NCI-H748 (cell line): ENCODE data around the gene CEACAM8.
"Not testable (repeated sequence)": the region's sequence is repeated elsewhere in the genome, so short reads cannot be mapped to it uniquely, and the experiment has no call there.

Experiments
- DNase-seq: peaks from one replicate; lab custom pipeline; 2025; ENCODE audit not compliant: unreplicated experiment; lab: John Stamatoyannopoulos, UW

Gene CEACAM8

DNA sequence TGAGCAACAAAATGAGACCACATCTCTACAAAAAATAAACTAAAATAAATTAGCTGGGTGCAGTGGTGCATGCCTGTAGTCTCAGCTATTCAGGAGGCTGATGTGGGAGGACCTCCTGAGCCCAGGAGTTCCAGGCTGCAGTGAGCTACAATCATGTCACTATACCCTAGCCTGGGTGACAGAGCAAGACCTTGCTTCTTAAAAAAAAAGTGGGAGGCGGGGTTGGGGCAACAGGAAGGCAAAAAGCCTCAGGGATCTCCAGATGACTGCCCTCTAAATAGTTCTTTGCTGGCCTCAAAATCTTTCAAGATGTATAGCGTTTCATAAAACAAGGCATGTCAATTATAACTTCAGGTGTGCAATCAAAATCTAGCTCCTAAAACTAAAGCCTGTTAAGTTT lies 18.5 kb downstream of the CEACAM8 start:
- no peak for DNase-seq

GRCh38 chr19:42573642-42574041 lies 21.1 kb downstream of the CEACAM8 start:
- no peak for DNase-seq

- no peak for DNase-seq
These were observed 23.6 kb downstream of the CEACAM8 start for GRCh38 chr19:42571116-42571515.

GRCh38 chr19:42569193-42569592 lies 25.5 kb downstream of the CEACAM8 start:
- DNase-seq = no peak

DNA sequence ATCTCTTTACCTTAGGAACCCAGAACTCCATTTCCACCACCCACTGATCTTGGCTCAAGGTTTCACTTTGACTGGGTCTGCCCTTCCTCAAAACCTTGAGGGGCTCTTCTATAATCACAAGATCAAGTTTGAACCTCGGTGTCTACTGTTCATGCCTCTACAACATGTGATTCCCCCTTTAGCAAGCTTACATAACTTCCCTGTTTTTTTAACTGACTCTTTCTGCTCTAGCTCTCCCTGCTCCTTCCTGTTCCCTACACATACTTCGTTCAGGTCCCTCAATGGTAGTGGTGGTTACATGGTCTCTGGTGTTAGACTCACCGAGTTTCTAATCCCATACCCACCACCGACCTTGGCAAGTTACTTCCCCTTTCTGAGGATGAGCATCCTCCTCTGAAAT lies 26.7 kb downstream of the CEACAM8 start:
- no peak for DNase-seq

GRCh38 chr19:42567567-42567966 lies 27.2 kb downstream of the CEACAM8 start:
- no peak for DNase-seq

- peak; percentile 69 for DNase-seq
These were observed 31.1 kb downstream of the CEACAM8 start for GRCh38 chr19:42563352-42564210.

DNA sequence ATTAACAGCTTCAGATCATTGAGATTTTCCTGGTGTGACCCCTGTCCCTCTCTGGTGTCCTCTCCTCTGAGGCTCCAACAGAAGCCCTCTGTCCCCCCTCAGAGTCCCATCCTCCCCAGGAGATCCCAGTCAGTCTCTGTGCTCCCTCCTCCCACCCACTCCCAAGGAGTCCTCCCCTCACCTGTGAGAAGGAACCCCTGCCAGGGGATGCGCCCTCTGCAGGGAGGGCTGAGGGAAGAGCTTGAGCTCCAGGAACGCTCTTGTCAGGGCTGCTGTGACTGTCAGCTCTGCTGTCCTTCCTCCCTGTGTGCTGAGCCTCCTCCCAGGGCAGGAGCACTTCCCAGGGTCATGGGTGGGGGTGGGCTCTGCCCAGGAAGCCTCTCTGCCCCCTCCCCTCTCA lies 33.2 kb downstream of the CEACAM8 start:
- no peak for DNase-seq

DNA sequence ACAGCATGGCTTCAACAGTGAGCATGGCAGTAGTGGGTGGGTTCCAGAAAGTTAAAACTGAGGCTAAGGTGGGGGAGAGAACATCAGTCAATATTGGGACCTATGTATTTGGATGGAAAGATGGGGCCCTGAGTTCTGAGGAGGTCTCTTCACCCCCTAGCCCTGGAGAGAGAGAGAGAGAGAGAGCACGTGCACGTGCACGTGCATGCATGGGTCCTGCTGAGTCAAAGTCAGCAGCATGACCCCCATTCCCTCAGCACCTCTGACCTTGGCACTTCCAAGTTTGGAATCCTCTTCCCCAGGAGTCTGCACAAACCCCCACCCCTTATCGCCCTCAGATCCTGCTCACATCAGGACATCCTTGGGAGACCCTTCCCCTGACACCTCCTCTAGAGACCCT lies 34.0 kb downstream of the CEACAM8 start:
- no peak for DNase-seq

- DNase-seq = no peak
These were observed 36.1 kb downstream of the CEACAM8 start for GRCh38 chr19:42558450-42559150.

- not testable (repeated sequence) for DNase-seq
These were observed 37.3 kb downstream of the CEACAM8 start for GRCh38 chr19:42557386-42557871.

- no peak for DNase-seq
These were observed 38.9 kb downstream of the CEACAM8 start for GRCh38 chr19:42555801-42556200.

DNA sequence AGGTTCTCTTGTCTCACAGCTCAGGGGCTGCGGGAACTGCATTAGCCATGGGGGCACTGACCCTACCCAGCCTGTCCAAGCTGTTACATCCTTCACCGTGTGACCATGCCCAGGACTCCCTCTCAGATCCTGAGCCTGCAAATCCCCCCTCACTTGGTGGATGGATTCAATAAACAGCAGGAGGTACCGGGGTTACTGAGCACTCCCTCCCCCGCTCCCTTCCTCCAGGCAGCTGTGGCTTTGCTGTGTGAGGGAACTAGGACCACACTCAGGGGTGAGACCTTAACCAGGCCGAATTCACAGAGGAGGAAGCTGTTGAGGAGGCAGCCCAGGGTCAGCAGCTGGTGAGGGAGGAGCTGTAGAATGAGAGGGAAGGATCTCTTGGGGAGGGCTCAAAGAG lies 39.4 kb downstream of the CEACAM8 start:
- no peak for DNase-seq

- no peak for DNase-seq
These were observed 40.6 kb downstream of the CEACAM8 start for GRCh38 chr19:42554046-42554575.

- no peak for DNase-seq
These were observed 41.3 kb downstream of the CEACAM8 start for GRCh38 chr19:42553292-42554045.

DNA sequence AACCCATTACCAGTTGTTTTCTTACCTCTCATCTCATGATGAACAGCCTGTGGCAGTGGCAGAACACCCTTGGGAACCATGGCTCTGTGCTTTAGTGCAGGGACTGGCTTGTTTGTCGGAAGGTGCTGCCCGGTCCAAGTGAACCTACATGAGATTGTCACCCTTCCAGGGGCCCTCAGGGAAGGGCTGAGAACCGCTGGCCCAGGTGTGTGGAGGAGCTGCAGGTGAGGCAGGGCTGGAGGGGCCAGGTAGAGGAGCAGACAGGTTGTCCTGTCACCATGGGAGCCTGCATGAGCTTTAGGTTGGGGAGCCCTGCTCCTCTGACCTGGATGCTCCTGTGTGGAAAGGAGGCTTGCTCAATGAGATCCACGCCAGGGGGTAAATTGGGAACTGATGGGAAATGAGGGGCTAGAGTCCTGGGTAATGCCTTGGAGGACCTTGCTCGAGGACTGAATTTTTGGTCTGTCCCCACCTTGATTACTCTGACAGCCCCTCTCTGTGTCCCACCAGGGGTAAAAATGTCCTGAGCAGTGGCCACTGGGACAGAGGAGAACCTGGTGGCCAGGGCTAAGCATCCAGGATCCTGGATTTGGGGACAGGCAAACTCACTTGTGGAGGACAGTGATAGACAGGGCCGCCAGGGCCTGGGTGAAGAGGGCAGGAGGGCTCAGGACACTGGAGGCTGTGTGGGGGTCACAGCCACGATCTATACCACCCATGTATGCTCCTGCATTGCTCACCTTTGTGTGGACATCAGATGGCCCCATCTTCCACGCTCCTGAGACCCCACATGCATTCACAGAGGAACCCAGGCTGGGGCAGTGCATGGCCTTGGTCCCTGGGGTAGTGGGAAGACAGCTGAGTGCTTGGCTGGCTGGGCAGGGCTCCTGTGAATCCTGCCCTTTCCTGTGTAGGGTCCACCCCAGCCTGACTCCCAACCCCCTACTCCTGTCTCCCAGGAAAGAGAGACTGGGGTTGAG lies 42.3 kb downstream of the CEACAM8 start:
- DNase-seq = no peak

- not testable (repeated sequence) for DNase-seq
These were observed 44.2 kb downstream of the CEACAM8 start for GRCh38 chr19:42550521-42550920.

GRCh38 chr19:42549067-42549466 lies 45.7 kb downstream of the CEACAM8 start:
- not testable (repeated sequence) for DNase-seq

DNA sequence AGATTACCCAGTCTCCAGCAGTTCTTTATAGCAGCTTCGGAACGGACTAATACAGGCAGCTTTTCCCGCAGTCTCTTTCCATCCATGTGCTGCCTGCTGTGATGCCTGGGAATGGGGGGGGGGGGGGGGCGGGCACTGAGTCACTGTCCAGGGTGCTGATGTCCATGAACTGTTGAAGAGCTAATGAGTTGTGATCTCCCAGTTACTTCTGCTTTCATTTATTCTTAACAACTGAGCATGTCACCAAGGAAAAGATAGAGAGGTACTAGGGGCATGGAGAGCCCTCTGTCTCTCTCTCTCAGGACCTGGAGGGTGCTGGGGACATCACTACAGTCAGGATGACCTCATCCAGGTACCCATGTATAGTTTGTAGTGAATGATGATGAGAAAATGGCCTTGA lies 46.2 kb downstream of the CEACAM8 start:
- no peak for DNase-seq

GRCh38 chr19:42547929-42548328 lies 46.8 kb downstream of the CEACAM8 start:
- no peak for DNase-seq
